Naive B cell (primary cell): ENCODE data around the gene PLEKHH3. TPM values are rescaled to one million over a fixed set of nuclear protein-coding genes. Genes with fewer than 3 reads are reported as not detected.
A peak's percentile ranks its signal among the peaks of the same experiment; 100 is the strongest.

Experiments used
- ATAC-seq, 2 donors: fragments of 150-1000 bp; cut with Tn5 transposase; 2 replicates each; pipeline ENCODE4 v1.10.0; 2021; ENCODE audit warnings: low read depth in 2 of 2, mild to moderate bottlenecking in 2 of 2, moderate library complexity in 2 of 2
- DNase-seq: peaks from one replicate; pipeline ENCODE4 v3.0.0; 2022
- H3K27ac Mint-ChIP-seq, 6 donors: one replicate each; pipeline ENCODE4 v1.8.0; 2020 to 2022; ENCODE audit warnings: mild to moderate bottlenecking in 6 of 6, mixed read lengths in 6 of 6, moderate library complexity in 5 of 6, inconsistent platforms in 2 of 6
- H3K27me3 Mint-ChIP-seq, 3 donors: one replicate each; pipeline ENCODE4 v1.8.0; 2021 to 2022; ENCODE audit warnings: mixed read lengths in 3 of 3, mild to moderate bottlenecking in 1 of 3
- H3K36me3 Mint-ChIP-seq, 2 donors: one replicate each; pipeline ENCODE4 v1.8.0; 2020 to 2022; ENCODE audit warnings: mixed read lengths in 2 of 2, inconsistent platforms in 1 of 2, mild to moderate bottlenecking in 1 of 2
- H3K4me1 Mint-ChIP-seq, 3 donors: one replicate each; pipeline ENCODE4 v1.8.0; 2020 to 2022; ENCODE audit warnings: mixed read lengths in 3 of 3, inconsistent platforms in 1 of 3, mild to moderate bottlenecking in 1 of 3, moderate library complexity in 1 of 3
- H3K4me3 Mint-ChIP-seq, 8 donors: one replicate each; pipeline ENCODE4 v1.8.0; 2020 to 2022; ENCODE audit warnings: mild to moderate bottlenecking in 8 of 8, mixed read lengths in 8 of 8, moderate library complexity in 8 of 8, inconsistent platforms in 2 of 8
- H3K9me3 Mint-ChIP-seq, 7 donors: one replicate each; pipeline ENCODE4 v1.8.0; 2020 to 2022; ENCODE audit warnings: mixed read lengths in 7 of 7, mild to moderate bottlenecking in 5 of 7, inconsistent platforms in 2 of 7, moderate library complexity in 1 of 7
- polyA plus RNA-seq, 6 donors: library from polyadenylated mRNA; unstranded; fragments of 300-500 nt; fragmentation: Illumina TruSeq; gene quantifications; one replicate each; pipeline ENCODE4 v1.2.3, GENCODE V29; 2021; ENCODE audit warnings: low read depth in 6 of 6

Gene PLEKHH3
- polyA plus RNA-seq, 6 donors from 2014 or later: not detected

GRCh38 chr17:42682722-42683403, 6.1 kb upstream of the PLEKHH3 start:
- peaks cover 45 to 50% (median 48%) of the 10 kb centered on the region in 3 donors for H3K4me1 Mint-ChIP-seq
- H3K36me3 Mint-ChIP-seq: no peaks in the 10 kb centered on the region
- peak overlapping the region; percentile 72 to 86 (median 78) for H3K4me3 Mint-ChIP-seq
- ATAC-seq (no peak), DNase-seq (no peak)
- H3K9me3 Mint-ChIP-seq: peaks cover 0 to 2% (median 0%) of the 10 kb centered on the region in 7 donors
- H3K27ac Mint-ChIP-seq: peak overlapping the region in 2 of 6 donors; percentile 52 to 59
- peaks cover 14 to 48% (median 29%) of the 10 kb centered on the region in 3 donors for H3K27me3 Mint-ChIP-seq

GRCh38 chr17:42681976-42682721, 5.4 kb upstream of the PLEKHH3 start, which contains the start of gene CNTNAP1:
Gene CNTNAP1 (plus strand): TSS chr17:42682531. CDS start chr17:42682830, 299 bp downstream.
- Mint-ChIP-seq H3K4me1 (peaks cover 51 to 55% (median 52%) of the 10 kb centered on the region in 3 donors), H3K27ac (peak within 1 kb of the TSS in 4 of 6 donors; percentile 69 to 95 (median 85)), H3K27me3 (peaks cover 14 to 49% (median 31%) of the 10 kb centered on the region in 3 donors), H3K4me3 (peak within 1 kb of the TSS; percentile 72 to 86 (median 78)), H3K36me3 (no peaks in the 10 kb centered on the region), H3K9me3 (peaks cover 0 to 2% (median 0%) of the 10 kb centered on the region in 7 donors)
- no peak for DNase-seq
- ATAC-seq: peak; percentile 15 to 20

GRCh38 chr17:42680331-42680808, 3.6 kb upstream of the PLEKHH3 start:
- H3K36me3 Mint-ChIP-seq: no peaks in the 10 kb centered on the region
- peak overlapping the region in 2 of 6 donors; percentile 26 to 69 for H3K27ac Mint-ChIP-seq
- peaks cover 0 to 2% (median 0%) of the 10 kb centered on the region in 7 donors for H3K9me3 Mint-ChIP-seq
- H3K4me3 Mint-ChIP-seq: peak overlapping the region in 7 of 8 donors; percentile 30 to 77 (median 67)
- H3K4me1 Mint-ChIP-seq: peaks cover 58 to 67% (median 60%) of the 10 kb centered on the region in 3 donors
- DNase-seq (no peak), ATAC-seq (no peak)
- peaks cover 18 to 55% (median 38%) of the 10 kb centered on the region in 3 donors for H3K27me3 Mint-ChIP-seq

- Mint-ChIP-seq H3K4me3 (peak overlapping the region; percentile 77 to 91 (median 82)), H3K4me1 (peaks cover 63 to 71% (median 63%) of the 10 kb centered on the region in 3 donors), H3K27ac (peak overlapping the region in 5 of 6 donors; percentile 47 to 85 (median 69)), H3K9me3 (peaks cover 0 to 2% (median 0%) of the 10 kb centered on the region in 7 donors), H3K36me3 (no peaks in the 10 kb centered on the region), H3K27me3 (peaks cover 22 to 58% (median 39%) of the 10 kb centered on the region in 3 donors)
- peak; percentile 54 to 56 for ATAC-seq
- peak; percentile 74 for DNase-seq
These were observed 2.9 kb upstream of the PLEKHH3 start for GRCh38 chr17:42679492-42680330.

GRCh38 chr17:42678951-42679491, 2.2 kb upstream of the PLEKHH3 start:
- H3K36me3 Mint-ChIP-seq: no peaks in the 10 kb centered on the region
- H3K27me3 Mint-ChIP-seq: peaks cover 28 to 65% (median 46%) of the 10 kb centered on the region in 3 donors
- DNase-seq (peak; percentile 33), ATAC-seq (no peak)
- peaks cover 0 to 2% (median 0%) of the 10 kb centered on the region in 7 donors for H3K9me3 Mint-ChIP-seq
- H3K4me1 Mint-ChIP-seq: peaks cover 69 to 78% (median 70%) of the 10 kb centered on the region in 3 donors
- peak overlapping the region; percentile 78 to 96 (median 88) for H3K4me3 Mint-ChIP-seq
- peak overlapping the region in 3 of 6 donors; percentile 49 to 94 (median 85) for H3K27ac Mint-ChIP-seq

GRCh38 chr17:42677921-42678781, 1.4 kb upstream of the PLEKHH3 start:
- H3K4me3 Mint-ChIP-seq: peak overlapping the region; percentile 82 to 96 (median 92)
- DNase-seq: peak; percentile 70
- no peaks in the 10 kb centered on the region for H3K36me3 Mint-ChIP-seq
- peaks cover 64 to 73% (median 66%) of the 10 kb centered on the region in 3 donors for H3K4me1 Mint-ChIP-seq
- H3K9me3 Mint-ChIP-seq: peaks cover 0 to 2% (median 0%) of the 10 kb centered on the region in 7 donors
- peak; percentile 15 for ATAC-seq
- H3K27me3 Mint-ChIP-seq: peaks cover 32 to 60% (median 49%) of the 10 kb centered on the region in 3 donors
- peak overlapping the region in 4 of 6 donors; percentile 53 to 94 (median 78) for H3K27ac Mint-ChIP-seq

GRCh38 chr17:42677012-42677857, 441 bp upstream of the PLEKHH3 start:
- peak overlapping the region; percentile 74 to 95 (median 86) for H3K27ac Mint-ChIP-seq
- H3K4me3 Mint-ChIP-seq: peak overlapping the region; percentile 82 to 96 (median 92)
- H3K9me3 Mint-ChIP-seq: peaks cover 0 to 2% (median 0%) of the 10 kb centered on the region in 7 donors
- peaks cover 31 to 55% (median 40%) of the 10 kb centered on the region in 3 donors for H3K27me3 Mint-ChIP-seq
- DNase-seq (peak; percentile 90), ATAC-seq (peak; percentile 77 to 79)
- H3K36me3 Mint-ChIP-seq: no peaks in the 10 kb centered on the region
- peaks cover 56 to 64% (median 57%) of the 10 kb centered on the region in 3 donors for H3K4me1 Mint-ChIP-seq

GRCh38 chr17:42675965-42676423, 800 bp downstream of the PLEKHH3 start:
- H3K4me3 Mint-ChIP-seq: peak overlapping the region; percentile 74 to 87 (median 82)
- peaks cover 0 to 2% (median 0%) of the 10 kb centered on the region in 7 donors for H3K9me3 Mint-ChIP-seq
- peak overlapping the region in 1 of 6 donors; percentile 57 for H3K27ac Mint-ChIP-seq
- peaks cover 52 to 58% (median 52%) of the 10 kb centered on the region in 3 donors for H3K4me1 Mint-ChIP-seq
- H3K36me3 Mint-ChIP-seq: no peaks in the 10 kb centered on the region
- ATAC-seq (no peak), DNase-seq (no peak)
- peaks cover 28 to 52% (median 36%) of the 10 kb centered on the region in 3 donors for H3K27me3 Mint-ChIP-seq

- peaks cover 28 to 52% (median 31%) of the 10 kb centered on the region in 3 donors for H3K27me3 Mint-ChIP-seq
- H3K4me3 Mint-ChIP-seq: peak overlapping the region in 3 of 8 donors; percentile 19 to 82 (median 37)
- peaks cover 0 to 2% (median 0%) of the 10 kb centered on the region in 7 donors for H3K9me3 Mint-ChIP-seq
- H3K36me3 Mint-ChIP-seq: no peaks in the 10 kb centered on the region
- peaks cover 50 to 59% (median 53%) of the 10 kb centered on the region in 3 donors for H3K4me1 Mint-ChIP-seq
- DNase-seq: no peak
- ATAC-seq: no peak
- H3K27ac Mint-ChIP-seq: no peak overlapping the region
These were observed 1.3 kb downstream of the PLEKHH3 start for GRCh38 chr17:42675348-42675964.

GRCh38 chr17:42674755-42675347, 1.9 kb downstream of the PLEKHH3 start:
- H3K36me3 Mint-ChIP-seq: no peaks in the 10 kb centered on the region
- DNase-seq (no peak), ATAC-seq (no peak)
- peak overlapping the region in 2 of 6 donors; percentile 45 to 82 for H3K27ac Mint-ChIP-seq
- H3K27me3 Mint-ChIP-seq: peaks cover 26 to 50% (median 28%) of the 10 kb centered on the region in 3 donors
- peaks cover 0 to under 1% (median 0%) of the 10 kb centered on the region in 7 donors for H3K9me3 Mint-ChIP-seq
- H3K4me3 Mint-ChIP-seq: peak overlapping the region in 6 of 8 donors; percentile 25 to 85 (median 70)
- H3K4me1 Mint-ChIP-seq: peaks cover 51 to 59% (median 53%) of the 10 kb centered on the region in 3 donors
